ENCODE results near the gene FAM163A. TPM values are rescaled to one million over a fixed set of nuclear protein-coding genes. Genes with fewer than 3 reads are reported as not detected.
A peak's percentile ranks its signal among the peaks of the same experiment; 100 is the strongest.
"Not testable (repeated sequence)": the region's sequence is repeated elsewhere in the genome, so short reads cannot be mapped to it uniquely, and the experiment has no call there.

FAM163A gene
- 0.03 TPM for polyA plus RNA-seq (2013, experiment 1 of 2)
- polyA plus RNA-seq (2013, experiment 2 of 2): 0.04 TPM

DNA sequence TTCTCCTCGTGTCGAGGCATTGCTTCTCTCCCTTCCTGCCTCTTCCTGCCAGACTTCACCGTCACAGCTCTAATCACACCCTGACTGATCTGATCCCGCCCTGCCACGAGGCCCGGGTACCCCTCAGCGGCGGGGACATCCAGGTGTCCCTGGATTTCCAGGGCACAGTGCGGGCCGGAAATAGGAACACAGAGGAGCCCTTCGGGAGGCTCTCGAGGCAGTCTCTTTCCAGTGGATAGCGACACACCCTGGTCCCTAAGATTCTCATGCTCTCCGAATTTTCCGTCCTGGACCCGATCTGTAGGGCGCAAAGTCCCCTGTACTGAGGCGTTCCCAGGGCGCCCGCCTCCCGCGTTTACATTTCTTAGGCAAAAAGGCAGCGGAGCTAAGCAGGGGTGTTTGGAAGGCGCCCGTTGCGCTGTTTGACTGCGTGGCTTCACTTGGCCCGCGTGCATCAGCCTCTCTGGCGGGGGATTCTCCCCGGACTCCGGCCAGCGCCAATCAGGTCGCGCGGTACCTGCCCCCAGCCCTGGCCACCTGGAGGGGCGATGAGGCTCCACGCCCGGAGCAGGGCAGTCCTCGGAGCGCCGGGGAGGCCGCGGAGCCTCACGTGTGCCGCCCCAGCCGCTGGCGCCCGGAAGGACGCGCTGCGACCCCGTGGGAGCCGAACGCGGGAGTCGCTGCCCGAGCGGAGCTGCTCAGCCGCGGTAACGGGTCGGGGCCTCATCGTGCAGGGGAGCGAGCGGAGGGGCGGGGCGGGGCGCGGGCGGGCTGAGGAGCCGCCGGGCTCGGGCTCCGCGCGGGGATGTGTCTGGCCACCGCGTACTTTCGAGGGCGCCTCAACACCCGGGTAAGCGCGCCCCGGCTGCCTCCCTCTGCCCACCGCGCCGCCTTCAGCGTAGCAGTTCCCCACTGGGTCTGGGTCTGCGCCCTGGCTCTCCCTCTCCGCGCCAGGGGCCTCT is at the start of gene FAM163A:
Gene FAM163A, plus strand, starts transcription at position 575 of the 962 bp plus-strand sequence. CDS start 69,807 bp downstream, outside the sequence.
- Histone ChIP-seq H3K4ac (ENCODE audit: low read depth, low read length) (no peak within 1 kb of the TSS), H3K18ac (ENCODE audit: low read length) (no peak within 1 kb of the TSS), H3K4me3 (ENCODE audit: low read length) (no peak within 1 kb of the TSS), H3K79me1 (ENCODE audit: low read length) (no peaks in the 10 kb centered on the region), H4K8ac (ENCODE audit: low read depth, low read length) (no peak within 1 kb of the TSS), H3K4me2 (ENCODE audit: low read length) (peak within 1 kb of the TSS; percentile 75), H2BK15ac (replicated peaks; ENCODE audit: low read depth) (no peak within 1 kb of the TSS), H2BK5ac (ENCODE audit: low read length) (no peak within 1 kb of the TSS), H3K56ac (ENCODE audit: low read length) (peak within 1 kb of the TSS; percentile 73), H2BK120ac (ENCODE audit: low read depth, low read length) (no peak within 1 kb of the TSS), H3K79me2 (ENCODE audit: control insufficient read depth, insufficient read depth, low read length) (no peaks in the 10 kb centered on the region), H3K9ac (ENCODE audit: low read length) (peak within 1 kb of the TSS; percentile 38), H3K36me3 (ENCODE audit: control insufficient read depth, insufficient read depth, low read length) (no peaks in the 10 kb centered on the region), H3K27ac (ENCODE audit: low read depth, low read length) (no peak within 1 kb of the TSS), H4K5ac (ENCODE audit: low read length) (no peak within 1 kb of the TSS), H3K27me3 (ENCODE audit: insufficient read depth, low read length, poor library complexity) (peaks cover 54% of the 10 kb centered on the region), H3K4me1 (ENCODE audit: control insufficient read depth, low read depth, low read length) (no peaks in the 10 kb centered on the region), H3K23ac (ENCODE audit: low read length) (peak within 1 kb of the TSS; percentile 39), H2AK5ac (ENCODE audit: low read length) (no peak within 1 kb of the TSS)
- WGBS (ENCODE audit: extremely low coverage, insufficient coverage, low lambda C conversion rate): no CpG with 5 or more reads among the region's 92 CpGs
- DNase-seq: peak; percentile 52

DNA sequence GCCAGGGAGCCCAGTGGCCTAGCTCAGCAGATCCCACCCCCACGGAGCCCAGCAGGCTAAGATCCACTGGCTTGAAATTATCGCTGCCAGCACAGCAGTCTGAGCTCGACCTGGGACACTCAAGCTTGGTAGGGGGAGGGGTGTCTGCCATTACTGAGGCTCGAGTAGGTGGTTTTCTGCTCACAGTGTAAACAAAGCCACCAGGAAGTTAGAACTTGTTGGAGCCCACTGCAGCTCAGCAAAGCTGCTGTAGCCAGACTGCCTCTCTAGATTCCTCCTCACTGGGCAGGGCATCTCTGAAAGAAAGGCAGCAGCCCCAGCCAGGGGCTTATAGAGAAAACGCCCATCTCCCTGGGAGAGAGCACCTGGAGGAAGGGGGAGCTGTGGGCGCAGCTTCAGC is 48.6 kb upstream of the FAM163A start:
- H2AK5ac ChIP-seq (ENCODE audit: low read length); H3K56ac ChIP-seq (ENCODE audit: low read length); H3K4me1 ChIP-seq (ENCODE audit: control insufficient read depth, low read depth, low read length); DNase-seq; H3K27me3 ChIP-seq (ENCODE audit: insufficient read depth, low read length, poor library complexity); H2BK120ac ChIP-seq (ENCODE audit: low read depth, low read length); H4K8ac ChIP-seq (ENCODE audit: low read depth, low read length); H3K4me3 ChIP-seq (ENCODE audit: low read length); H4K5ac ChIP-seq (ENCODE audit: low read length); H3K18ac ChIP-seq (ENCODE audit: low read length); H3K27ac ChIP-seq (ENCODE audit: low read depth, low read length); H3K4ac ChIP-seq (ENCODE audit: low read depth, low read length); H2BK15ac ChIP-seq (replicated peaks; ENCODE audit: low read depth); H3K79me1 ChIP-seq (ENCODE audit: low read length); H3K79me2 ChIP-seq (ENCODE audit: control insufficient read depth, insufficient read depth, low read length); H3K4me2 ChIP-seq (ENCODE audit: low read length); H3K9ac ChIP-seq (ENCODE audit: low read length); H2BK5ac ChIP-seq (ENCODE audit: low read length); H3K36me3 ChIP-seq (ENCODE audit: control insufficient read depth, insufficient read depth, low read length); H3K23ac ChIP-seq (ENCODE audit: low read length): not testable (repeated sequence)
- WGBS (ENCODE audit: extremely low coverage, insufficient coverage, low lambda C conversion rate): no CpG with 5 or more reads among the region's 6 CpGs

GRCh38 chr1:179702946-179703539 is 40.0 kb upstream of the FAM163A start:
- H3K36me3 ChIP-seq (ENCODE audit: control insufficient read depth, insufficient read depth, low read length): no peaks in the 10 kb centered on the region
- no peak overlapping the region for H3K56ac ChIP-seq (ENCODE audit: low read length)
- no peak overlapping the region for H2AK5ac ChIP-seq (ENCODE audit: low read length)
- no peak overlapping the region for H3K23ac ChIP-seq (ENCODE audit: low read length)
- no CpG with 5 or more reads among the region's 5 CpGs for WGBS (ENCODE audit: extremely low coverage, insufficient coverage, low lambda C conversion rate)
- peak; percentile 61 for DNase-seq
- H3K4ac ChIP-seq (ENCODE audit: low read depth, low read length): no peak overlapping the region
- H3K4me2 ChIP-seq (ENCODE audit: low read length): no peak overlapping the region
- no peak overlapping the region for H3K27ac ChIP-seq (ENCODE audit: low read depth, low read length)
- no peak overlapping the region for H3K18ac ChIP-seq (ENCODE audit: low read length)
- no peak overlapping the region for H2BK15ac ChIP-seq (replicated peaks; ENCODE audit: low read depth)
- H3K4me1 ChIP-seq (ENCODE audit: control insufficient read depth, low read depth, low read length): no peaks in the 10 kb centered on the region
- no peak overlapping the region for H3K4me3 ChIP-seq (ENCODE audit: low read length)
- H2BK5ac ChIP-seq (ENCODE audit: low read length): no peak overlapping the region
- no peaks in the 10 kb centered on the region for H3K79me2 ChIP-seq (ENCODE audit: control insufficient read depth, insufficient read depth, low read length)
- no peaks in the 10 kb centered on the region for H3K79me1 ChIP-seq (ENCODE audit: low read length)
- H2BK120ac ChIP-seq (ENCODE audit: low read depth, low read length): no peak overlapping the region
- H3K9ac ChIP-seq (ENCODE audit: low read length): no peak overlapping the region
- H4K8ac ChIP-seq (ENCODE audit: low read depth, low read length): no peak overlapping the region
- H3K27me3 ChIP-seq (ENCODE audit: insufficient read depth, low read length, poor library complexity): no peaks in the 10 kb centered on the region
- no peak overlapping the region for H4K5ac ChIP-seq (ENCODE audit: low read length)

GRCh38 chr1:179706339-179706941 is 36.7 kb upstream of the FAM163A start:
- Histone ChIP-seq H3K4me3 (ENCODE audit: low read length) (no peak overlapping the region), H3K4ac (ENCODE audit: low read depth, low read length) (no peak overlapping the region), H3K36me3 (ENCODE audit: control insufficient read depth, insufficient read depth, low read length) (no peaks in the 10 kb centered on the region), H3K4me1 (ENCODE audit: control insufficient read depth, low read depth, low read length) (no peaks in the 10 kb centered on the region), H2BK5ac (ENCODE audit: low read length) (no peak overlapping the region), H4K5ac (ENCODE audit: low read length) (no peak overlapping the region), H3K4me2 (ENCODE audit: low read length) (no peak overlapping the region), H3K56ac (ENCODE audit: low read length) (no peak overlapping the region), H3K27ac (ENCODE audit: low read depth, low read length) (no peak overlapping the region), H2AK5ac (ENCODE audit: low read length) (no peak overlapping the region), H2BK120ac (ENCODE audit: low read depth, low read length) (no peak overlapping the region), H3K27me3 (ENCODE audit: insufficient read depth, low read length, poor library complexity) (no peaks in the 10 kb centered on the region), H3K18ac (ENCODE audit: low read length) (no peak overlapping the region), H2BK15ac (replicated peaks; ENCODE audit: low read depth) (no peak overlapping the region), H4K8ac (ENCODE audit: low read depth, low read length) (no peak overlapping the region), H3K79me1 (ENCODE audit: low read length) (no peaks in the 10 kb centered on the region), H3K9ac (ENCODE audit: low read length) (no peak overlapping the region), H3K23ac (ENCODE audit: low read length) (no peak overlapping the region), H3K79me2 (ENCODE audit: control insufficient read depth, insufficient read depth, low read length) (no peaks in the 10 kb centered on the region)
- WGBS (ENCODE audit: extremely low coverage, insufficient coverage, low lambda C conversion rate): no CpG with 5 or more reads among the region's 3 CpGs
- peak; percentile 71 for DNase-seq

GRCh38 chr1:179707406-179707805 is 35.7 kb upstream of the FAM163A start:
- Histone ChIP-seq H3K4me2 (ENCODE audit: low read length) (no peak overlapping the region), H3K79me1 (ENCODE audit: low read length) (no peaks in the 10 kb centered on the region), H3K27ac (ENCODE audit: low read depth, low read length) (no peak overlapping the region), H3K23ac (ENCODE audit: low read length) (no peak overlapping the region), H3K4me1 (ENCODE audit: control insufficient read depth, low read depth, low read length) (no peaks in the 10 kb centered on the region), H2BK120ac (ENCODE audit: low read depth, low read length) (no peak overlapping the region), H4K5ac (ENCODE audit: low read length) (no peak overlapping the region), H3K36me3 (ENCODE audit: control insufficient read depth, insufficient read depth, low read length) (no peaks in the 10 kb centered on the region), H3K27me3 (ENCODE audit: insufficient read depth, low read length, poor library complexity) (no peaks in the 10 kb centered on the region), H4K8ac (ENCODE audit: low read depth, low read length) (no peak overlapping the region), H2BK15ac (replicated peaks; ENCODE audit: low read depth) (no peak overlapping the region), H3K9ac (ENCODE audit: low read length) (no peak overlapping the region), H3K56ac (ENCODE audit: low read length) (no peak overlapping the region), H3K18ac (ENCODE audit: low read length) (no peak overlapping the region), H3K79me2 (ENCODE audit: control insufficient read depth, insufficient read depth, low read length) (no peaks in the 10 kb centered on the region), H2BK5ac (ENCODE audit: low read length) (no peak overlapping the region), H3K4ac (ENCODE audit: low read depth, low read length) (no peak overlapping the region), H3K4me3 (ENCODE audit: low read length) (no peak overlapping the region), H2AK5ac (ENCODE audit: low read length) (no peak overlapping the region)
- DNase-seq: no peak
- no CpG with 5 or more reads among the region's 2 CpGs for WGBS (ENCODE audit: extremely low coverage, insufficient coverage, low lambda C conversion rate)

Data from mesendoderm (in vitro differentiated cells).